Posterior vena cava (tissue), 2 donors: ENCODE results near the gene GAK. TPM values are rescaled to one million over a fixed set of nuclear protein-coding genes. Genes with fewer than 3 reads are reported as not detected.

Experiments used
- DNase-seq: peaks from one replicate; pipeline ENCODE4 v3.0.0-alpha.2; 2020; ENCODE audit warnings: low spot score
- intact Hi-C, 2 donors: fragments of 100-400 bp; cut with DNase I; formaldehyde crosslinking; loops; one replicate each; pipeline versions ENCODE4 v1.14.1 to v1.14.2; 2022 to 2023
- total RNA-seq, 2 donors: library from RNA; stranded (reverse); fragmentation: NEBNext Ultra II Directional; extraction: Animal tissue kit (Norgen Biotek cat#: 25700); gene quantifications; one replicate each; pipeline ENCODE4 v1.2.1, GENCODE V29; 2021
- donor health status: DM: yes; HTN: yes; CAD: no.
- donor health status: DM: yes; HTN: yes; CAD: no.

Gene GAK
- total RNA-seq, 2 donors from 2014 or later, result 63.5 to 73.5 TPM

DNA sequence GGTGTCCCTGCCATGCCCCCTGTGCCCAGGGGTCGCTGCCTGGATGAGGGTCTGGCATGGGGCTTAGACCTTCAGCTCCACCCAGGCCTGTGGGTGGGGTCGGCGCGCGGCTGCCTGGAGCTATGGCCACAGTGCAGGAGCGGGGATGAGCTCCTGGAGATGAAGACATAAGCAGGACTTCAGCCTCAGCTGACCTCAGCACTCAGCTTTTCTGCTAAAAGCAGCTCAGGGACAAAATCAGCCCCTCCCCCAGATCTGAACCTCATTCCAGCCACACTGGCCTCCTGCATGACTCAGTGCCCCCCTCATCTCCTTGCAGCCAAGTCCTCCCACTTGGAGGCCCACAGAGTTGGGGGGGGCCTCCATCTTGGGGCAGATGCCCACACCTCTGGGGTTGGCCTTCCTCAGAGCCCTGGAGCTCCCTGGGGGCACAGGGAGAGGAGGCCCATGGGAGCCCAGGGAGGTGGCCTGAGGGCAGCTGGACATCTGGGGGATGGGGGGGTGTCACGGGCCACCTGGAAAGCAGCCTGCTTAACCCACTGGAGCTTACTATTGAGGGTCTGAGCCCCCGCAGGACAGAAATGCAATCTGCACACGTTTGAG is 86.8 kb downstream of the GAK start:
- intact Hi-C loops, result no loop called here
- DNase-seq, result no peak

GRCh38 chr4:844752-845232 is 87.3 kb downstream of the GAK start:
- DNase-seq, result no peak
- intact Hi-C loops, result no loop called here

- intact Hi-C loops, result no loop called here
Measured at GRCh38 chr4:839675-840443, 92.3 kb downstream of the GAK start.

GRCh38 chr4:837772-838171 is 94.3 kb downstream of the GAK start:
- no peak for DNase-seq
- intact Hi-C loops, result no loop called here

More at GRCh38 chr4:839675-840443, 92.3 kb downstream of the GAK start:
- no peak for DNase-seq

GRCh38 chr4:836750-837301 is 95.3 kb downstream of the GAK start:
- no peak for DNase-seq
- intact Hi-C loops, result no loop called here

- no peak for DNase-seq
- intact Hi-C loops, result no loop called here
Measured at GRCh38 chr4:836003-836511, 96.1 kb downstream of the GAK start.

- intact Hi-C loops, result no loop called here
- DNase-seq, result no peak
Measured at GRCh38 chr4:835148-836002, 96.7 kb downstream of the GAK start.

DNA sequence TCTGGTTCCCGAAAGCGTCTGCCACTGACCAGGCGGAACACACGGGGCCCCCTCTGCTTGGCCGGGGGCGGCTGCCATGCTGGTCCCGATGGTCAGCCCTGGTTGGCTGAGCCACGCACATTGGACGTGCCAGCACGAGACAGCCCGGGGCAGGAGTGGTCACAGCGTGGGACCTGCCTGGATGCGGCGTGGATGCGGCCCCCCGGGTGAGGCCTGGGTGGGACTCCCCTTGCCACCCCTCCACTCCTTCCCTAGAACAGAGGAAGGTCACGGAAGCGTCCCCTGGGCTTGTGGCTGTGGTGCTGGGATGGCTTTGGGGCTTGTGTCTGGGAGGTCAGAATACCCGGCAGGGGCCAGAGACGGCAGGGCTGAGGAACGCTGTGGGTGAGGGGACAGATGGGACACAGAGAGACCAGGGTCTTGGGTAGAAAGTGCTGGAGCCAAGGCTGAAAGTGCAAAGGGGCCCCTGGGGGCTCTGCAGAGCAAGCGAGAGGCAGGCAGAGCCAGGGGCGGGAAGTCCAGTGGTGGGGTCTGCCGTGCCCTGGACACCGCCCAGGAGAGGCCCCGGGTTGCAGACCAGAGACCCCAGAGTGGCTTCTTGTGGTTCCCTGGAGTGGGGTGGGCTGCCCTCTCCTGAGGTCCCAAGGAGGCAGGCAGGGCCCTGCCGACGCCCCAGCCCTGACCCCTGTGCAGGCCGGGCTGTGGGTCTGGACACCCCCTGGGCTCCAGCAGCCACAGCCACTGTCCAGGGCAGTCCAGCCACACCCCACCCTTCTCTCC is 97.6 kb downstream of the GAK start:
- intact Hi-C loops, result no loop called here
- DNase-seq, result no peak

- no peak for DNase-seq
- intact Hi-C loops, result no loop called here
Measured at GRCh38 chr4:833731-834367, 98.3 kb downstream of the GAK start.

- intact Hi-C loops, result no loop called here
- DNase-seq, result no peak
Measured at GRCh38 chr4:833156-833555, 99.0 kb downstream of the GAK start.

GRCh38 chr4:832536-832935 is 99.6 kb downstream of the GAK start:
- DNase-seq, result no peak
- intact Hi-C loops, result no loop called here

GRCh38 chr4:832108-832507 is 100.0 kb downstream of the GAK start:
- no peak for DNase-seq
- intact Hi-C loops, result no loop called here

- intact Hi-C loops, result no loop called here
- no peak for DNase-seq
Measured at GRCh38 chr4:831483-831805, 100.7 kb downstream of the GAK start.

DNA sequence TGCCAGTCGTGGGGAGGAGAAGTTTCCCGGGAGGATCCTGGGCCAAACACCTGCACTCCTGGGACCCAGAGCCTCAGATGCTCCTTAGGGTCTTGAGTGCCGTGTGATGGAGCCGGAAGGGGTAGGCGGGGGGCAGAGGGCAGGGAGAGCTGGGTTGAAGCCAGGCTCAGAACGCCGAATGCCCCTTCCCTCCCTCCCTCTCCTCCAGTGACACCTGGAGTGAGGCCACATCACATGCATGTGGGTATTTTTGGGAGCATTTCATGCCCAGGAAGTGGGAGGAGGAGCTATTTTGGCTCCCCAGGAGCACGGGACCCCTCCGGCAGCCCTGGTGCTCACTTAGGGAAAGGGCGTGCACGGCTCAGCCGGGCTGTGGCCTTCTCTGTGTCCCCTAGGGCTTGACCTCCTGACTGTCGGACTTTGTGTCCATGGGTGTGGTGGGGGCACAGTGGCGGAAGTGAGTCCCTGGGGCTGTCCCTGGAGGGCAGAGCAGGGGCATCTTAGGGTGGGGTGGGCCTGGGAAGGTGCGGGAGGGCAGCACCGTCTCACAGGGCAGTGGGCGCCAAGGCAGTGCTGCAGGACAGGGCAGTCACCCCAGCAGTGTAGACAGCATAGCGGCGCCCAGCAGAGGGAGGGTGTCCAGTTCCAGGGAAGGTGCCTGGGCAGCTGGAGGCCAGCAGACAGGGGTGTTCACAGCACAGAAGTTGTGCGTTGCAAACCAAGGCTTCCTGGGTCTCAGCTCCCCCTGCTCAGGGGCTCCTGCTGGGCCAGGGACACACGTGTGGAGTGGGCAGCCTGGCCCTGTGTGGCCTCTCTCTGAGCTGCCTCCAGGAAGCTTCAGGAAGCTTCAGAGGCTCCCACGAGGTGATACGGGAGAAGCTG is 101.3 kb downstream of the GAK start:
- DNase-seq, result peak; percentile 54
- intact Hi-C loops, result no loop called here

DNA sequence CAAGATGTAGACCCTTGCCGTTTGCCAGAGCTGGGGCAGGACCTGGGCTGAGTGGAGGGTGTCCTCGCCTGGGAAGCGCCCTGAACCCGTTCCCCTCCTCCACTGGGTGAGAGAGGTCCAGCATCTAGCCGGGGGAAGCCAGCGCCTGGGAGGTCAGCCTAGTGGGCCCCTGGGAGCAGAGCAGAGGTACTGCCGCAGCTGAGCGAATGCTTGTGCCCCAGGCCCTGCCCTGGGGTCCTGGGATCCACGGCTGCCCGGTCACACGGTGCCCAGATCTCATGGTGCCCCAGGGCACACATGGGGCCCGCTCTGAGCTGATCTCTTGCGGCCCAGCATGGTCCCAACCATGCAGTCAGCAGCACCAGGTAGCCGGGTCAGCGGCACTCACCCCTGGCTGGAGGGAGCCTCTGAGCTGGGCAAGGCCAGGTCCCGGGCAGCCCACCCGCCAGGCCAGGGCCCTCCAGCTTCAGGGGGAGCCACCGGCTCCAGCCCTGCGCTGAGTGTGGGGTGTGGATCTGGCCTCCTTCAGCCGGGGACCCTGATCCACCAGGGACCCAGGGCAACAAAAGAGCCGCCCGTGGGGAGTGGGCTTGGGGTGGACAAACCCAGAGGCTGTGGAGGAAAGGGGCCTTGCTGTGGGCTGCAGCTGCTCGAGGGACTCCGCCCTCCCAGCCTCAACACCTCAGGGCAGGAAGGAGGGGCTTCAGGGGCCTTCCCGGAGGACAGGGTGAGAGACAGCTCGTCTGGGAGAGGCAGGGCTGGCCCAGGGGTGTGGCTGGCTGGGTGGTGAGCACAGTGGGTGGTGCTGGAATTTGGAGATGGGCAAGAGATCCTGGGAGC is 102.1 kb downstream of the GAK start:
- intact Hi-C loops, result no loop called here
- DNase-seq, result peak; percentile 73

GRCh38 chr4:829291-829690 is 102.8 kb downstream of the GAK start:
- intact Hi-C loops, result no loop called here
- peak; percentile 36 for DNase-seq
